DOHH2 (cell line): ENCODE measurements around the gene B4GALT4.
A peak's percentile ranks its signal among the peaks of the same experiment; 100 is the strongest.

Experiments used
- H3F3A ChIP-seq: fragments of 200-600 bp; sonication (generic), shearing (Covaris generic); 2 replicates; pipeline ENCODE4 v1.6.0; 2016; ENCODE audit warnings: antibody characterized with exemption, mild to moderate bottlenecking; ENCODE audit not compliant: control insufficient read depth, insufficient read depth
- H3K27ac ChIP-seq: fragments of 200-600 bp; sonication (generic); 2 replicates; pipeline ENCODE4 v1.5.1; 2014; ENCODE audit warnings: low read depth, mild to moderate bottlenecking, low read length, moderate library complexity
- H3K27me3 ChIP-seq: fragments of 200-600 bp; sonication (generic); 2 replicates; pipeline ENCODE4 v1.6.1; 2014; ENCODE audit warnings: mild to moderate bottlenecking, low read length, mixed read lengths; ENCODE audit not compliant: control insufficient read depth
- H3K36me3 ChIP-seq: fragments of 200-600 bp; sonication (generic); 2 replicates; pipeline ENCODE4 v1.6.1; 2014; ENCODE audit warnings: mild to moderate bottlenecking, low read length, moderate library complexity, mixed read lengths; ENCODE audit not compliant: control insufficient read depth
- H3K4me1 ChIP-seq: fragments of 200-600 bp; sonication (generic); 2 replicates; pipeline ENCODE4 v1.6.1; 2014; ENCODE audit warnings: mild to moderate bottlenecking, low read length, mixed read lengths; ENCODE audit not compliant: control insufficient read depth
- H3K4me2 ChIP-seq: fragments of 200-600 bp; sonication (generic); 2 replicates; pipeline ENCODE4 v1.6.0; 2014; ENCODE audit warnings: mild to moderate bottlenecking, low read length, moderate library complexity
- H3K4me3 ChIP-seq: fragments of 200-600 bp; sonication (generic); 2 replicates; pipeline ENCODE4 v1.5.1; 2014; ENCODE audit warnings: mild to moderate bottlenecking, low read length, mixed read lengths
- H3K79me2 ChIP-seq: fragments of 200-600 bp; sonication (generic); 2 replicates; pipeline ENCODE4 v1.6.1; 2014; ENCODE audit warnings: mild to moderate bottlenecking, low read length, mixed read lengths; ENCODE audit not compliant: control insufficient read depth
- H3K9me2 ChIP-seq: fragments of 200-600 bp; sonication (generic); replicated peaks from 2 replicates; pipeline ENCODE4 v1.6.1; 2014; ENCODE audit warnings: mild to moderate bottlenecking, low read length, mixed read lengths; ENCODE audit not compliant: control insufficient read depth
- H3K9me3 ChIP-seq: fragments of 200-600 bp; sonication (generic); 2 replicates; pipeline ENCODE4 v1.6.1; 2014; ENCODE audit warnings: antibody characterized with exemption, low read length, mixed read lengths; ENCODE audit not compliant: control insufficient read depth, insufficient read depth
- H4K20me1 ChIP-seq: fragments of 200-600 bp; sonication (generic); 2 replicates; pipeline ENCODE4 v1.6.0; 2014; ENCODE audit warnings: low read depth, mild to moderate bottlenecking, antibody characterized with exemption, low read length, moderate library complexity; ENCODE audit not compliant: control insufficient read depth, insufficient read depth
- CTCF ChIP-seq: fragments of 200-600 bp; sonication (generic); IDR thresholded peaks from one replicate; pipeline ENCODE4 v1.5.1; 2014; ENCODE audit warnings: antibody characterized with exemption, mild to moderate bottlenecking, low read depth, low read length; ENCODE audit not compliant: poor library complexity, severe bottlenecking
- EZH2phosphoT487 ChIP-seq: fragments of 200-600 bp; sonication (generic); IDR thresholded peaks from 2 replicates; pipeline ENCODE4 v1.6.1; 2017; ENCODE audit warnings: borderline replicate concordance, mild to moderate bottlenecking, antibody characterized with exemption, low read length, moderate library complexity, mixed read lengths

The B4GALT4 gene

DNA sequence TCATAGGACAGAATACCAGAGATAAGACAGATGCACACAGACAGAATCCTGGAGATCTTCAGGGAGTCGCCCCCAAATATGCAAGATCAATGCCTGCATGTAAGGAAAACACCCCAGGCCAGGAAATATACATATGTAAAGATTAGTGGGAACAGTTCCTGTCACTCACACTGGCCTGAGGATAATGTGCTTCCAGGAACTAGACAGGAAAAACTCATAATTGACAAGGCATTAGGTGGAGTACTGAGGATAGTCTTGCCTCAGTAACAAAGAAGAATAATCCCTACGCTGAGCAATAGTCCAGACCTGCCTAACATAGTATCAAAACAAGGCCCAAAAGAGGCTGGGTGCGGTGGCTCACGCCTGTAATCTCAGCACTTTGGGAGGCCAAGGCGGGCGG is 20.4 kb upstream of the B4GALT4 start:
- H3K9me3 ChIP-seq = no peaks in the 10 kb centered on the region
- H3K9me2 ChIP-seq = no peaks in the 10 kb centered on the region
- H3K79me2 ChIP-seq = no peaks in the 10 kb centered on the region
- H3K4me1 ChIP-seq = peaks cover 17% of the 10 kb centered on the region
- H3K4me3 ChIP-seq = no peak overlapping the region
- TF ChIP-seq EZH2phosphoT487 = no peak
- no peak for TF ChIP-seq CTCF
- no peaks in the 10 kb centered on the region for H3F3A ChIP-seq
- H3K36me3 ChIP-seq = no peaks in the 10 kb centered on the region
- H3K4me2 ChIP-seq = no peak overlapping the region
- no peaks in the 10 kb centered on the region for H4K20me1 ChIP-seq
- H3K27me3 ChIP-seq = no peaks in the 10 kb centered on the region
- no peak overlapping the region for H3K27ac ChIP-seq

- Histone ChIP-seq H3K4me1 (peaks cover 17% of the 10 kb centered on the region), H3K4me2 (no peak overlapping the region), H3K27ac (no peak overlapping the region), H4K20me1 (no peaks in the 10 kb centered on the region), H3F3A (no peaks in the 10 kb centered on the region), H3K4me3 (no peak overlapping the region), H3K9me3 (no peaks in the 10 kb centered on the region), H3K27me3 (no peaks in the 10 kb centered on the region), H3K79me2 (no peaks in the 10 kb centered on the region), H3K9me2 (no peaks in the 10 kb centered on the region), H3K36me3 (no peaks in the 10 kb centered on the region)
- no peak for TF ChIP-seq CTCF
- no peak for TF ChIP-seq EZH2phosphoT487
Measured at GRCh38 chr3:119259821-119260220, 19.1 kb upstream of the B4GALT4 start.

- H4K20me1 ChIP-seq = no peaks in the 10 kb centered on the region
- TF ChIP-seq EZH2phosphoT487 = no peak
- TF ChIP-seq CTCF = no peak
Measured at GRCh38 chr3:119258915-119259314, 18.2 kb upstream of the B4GALT4 start.

More at GRCh38 chr3:119258915-119259314, 18.2 kb upstream of the B4GALT4 start:
- H3K9me3 ChIP-seq = no peaks in the 10 kb centered on the region
- H3K4me3 ChIP-seq = no peak overlapping the region
- H3F3A ChIP-seq = no peaks in the 10 kb centered on the region
- no peaks in the 10 kb centered on the region for H3K9me2 ChIP-seq
- H3K27me3 ChIP-seq = no peaks in the 10 kb centered on the region
- no peak overlapping the region for H3K27ac ChIP-seq
- H3K4me2 ChIP-seq = peak overlapping the region; percentile 20
- H3K36me3 ChIP-seq = no peaks in the 10 kb centered on the region
- H3K79me2 ChIP-seq = no peaks in the 10 kb centered on the region
- H3K4me1 ChIP-seq = peaks cover 17% of the 10 kb centered on the region
